Measurements from ENCODE around the gene SPPL2A. TPM values are rescaled to one million over a fixed set of nuclear protein-coding genes. Genes with fewer than 3 reads are reported as not detected.

SPPL2A gene
- total and polyA plus RNA-seq, 2 of the 13 experiments (the other 11 are each of a cell fraction or from before 2014, with no cell fraction given): 80.5 to 105 TPM

GRCh38 chr15:50718700-50719125, 46.8 kb downstream of the SPPL2A start (continued):
- TF ChIP-seq MLXIP (CRISPR knock-in tag; IDR thresholded peaks at IDR 0.05; ENCODE audit: borderline replicate concordance) (peak; percentile 98), FOXJ3 (CRISPR knock-in tag; IDR thresholded peaks at IDR 0.05; ENCODE audit: borderline replicate concordance) (peak; percentile 85), AHR (CRISPR knock-in tag; IDR thresholded peaks at IDR 0.05) (no peak), CREM (IDR thresholded peaks at IDR 0.05) (peak; percentile 78), CREM (CRISPR knock-in tag; IDR thresholded peaks at IDR 0.05) (no peak), ZNF503 (CRISPR knock-in tag; IDR thresholded peaks at IDR 0.05) (peak; percentile 68; the same call in 1 of the 2 replicates), ZNF24 (IDR thresholded peaks at IDR 0.05) (no peak), DMAP1 (CRISPR knock-in tag; IDR thresholded peaks at IDR 0.05) (0 out of 2 replicates have a peak, but pooled peaks have one; percentile 27), THAP7 (CRISPR knock-in tag; IDR thresholded peaks at IDR 0.05) (no peak), POLR2G (IDR thresholded peaks at IDR 0.05; ENCODE audit: low read depth, low read length) (no peak), REXO4 (CRISPR knock-in tag; IDR thresholded peaks at IDR 0.05; ENCODE audit: borderline replicate concordance) (no peak), EP300 (IDR thresholded peaks at IDR 0.05; ENCODE audit: low read depth in 2 of 2, low read length in 2 of 2) (peak in 1 of 2 experiments; percentile 91; a peak in 2 of 4 replicates), EP300 (CRISPR knock-in tag; IDR thresholded peaks at IDR 0.05; ENCODE audit: borderline replicate concordance) (peak; percentile 90), TCF7L2 (IDR thresholded peaks at IDR 0.05; ENCODE audit: low read depth, low read length) (no peak), PCBP1 (IDR thresholded peaks at IDR 0.05; ENCODE audit: borderline replicate concordance, low read depth, low read length) (no peak), BCL6 (CRISPR knock-in tag; IDR thresholded peaks at IDR 0.05) (peak; percentile 91), GLI4 (CRISPR knock-in tag; IDR thresholded peaks at IDR 0.05; ENCODE audit: borderline replicate concordance) (no peak), ZNF747 (CRISPR knock-in tag; IDR thresholded peaks at IDR 0.05; ENCODE audit: borderline replicate concordance) (peak; percentile 34; the same call in 1 of the 2 replicates), ZNF609 (CRISPR knock-in tag; IDR thresholded peaks at IDR 0.05; ENCODE audit: borderline replicate concordance) (peak; percentile 70; the same call in 1 of the 2 replicates), ZNF749 (CRISPR knock-in tag; IDR thresholded peaks at IDR 0.05; ENCODE audit: borderline replicate concordance) (no peak), ZBTB38 (CRISPR knock-in tag; IDR thresholded peaks at IDR 0.05) (no peak)

Measured in HepG2 (cell line).